Activated naive CD4-positive, alpha-beta T cell treated with Interleukin-2 at 50 U/mL for 16 hours (primary cell): ENCODE results near the gene TMPRSS11F.

Source experiments
- DNase-seq: peaks from one replicate; pipeline ENCODE4 v3.0.0-alpha.2; 2020

Gene TMPRSS11F

GRCh38 chr4:68076194-68076593 lies 53.5 kb downstream of the TMPRSS11F start:
- no peak for DNase-seq

DNA sequence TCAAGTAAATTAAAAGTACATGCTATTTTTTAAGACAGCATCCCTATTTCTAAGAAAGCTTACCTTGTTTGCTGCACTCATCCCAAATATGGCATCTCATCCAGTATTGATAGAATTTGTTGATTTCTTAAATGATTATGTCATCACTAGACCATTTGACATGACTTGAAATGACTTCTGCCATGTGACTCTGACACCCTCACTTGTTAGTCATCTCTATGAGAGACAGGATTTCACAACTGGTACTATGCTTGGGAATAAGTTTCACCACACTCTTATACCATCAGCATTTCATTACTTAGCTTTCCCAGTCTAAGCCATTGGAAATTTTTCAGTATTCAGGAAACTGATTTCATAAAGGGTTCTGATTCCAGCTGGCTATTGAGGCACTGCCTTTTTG lies 55.3 kb downstream of the TMPRSS11F start:
- DNase-seq, result no peak

DNA sequence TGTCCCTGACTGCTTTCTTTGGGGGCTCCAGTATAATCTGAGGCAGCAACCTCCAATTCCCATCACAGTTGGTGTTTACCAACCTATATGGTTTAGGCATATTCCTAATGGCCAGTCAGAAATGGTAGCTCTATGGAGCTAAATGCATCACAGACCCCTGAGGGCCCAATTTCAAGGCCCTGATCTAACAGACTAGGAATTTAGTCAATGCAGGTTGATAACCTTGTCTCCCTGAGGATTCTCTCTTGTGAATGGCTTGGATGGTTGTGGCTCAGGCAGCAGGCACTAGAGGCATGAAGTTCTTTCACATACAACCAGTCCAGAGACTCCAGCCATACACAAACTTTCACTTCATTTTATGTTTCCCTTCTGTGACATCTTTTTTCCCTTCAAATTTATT lies 59.4 kb downstream of the TMPRSS11F start:
- DNase-seq, result no peak

DNA sequence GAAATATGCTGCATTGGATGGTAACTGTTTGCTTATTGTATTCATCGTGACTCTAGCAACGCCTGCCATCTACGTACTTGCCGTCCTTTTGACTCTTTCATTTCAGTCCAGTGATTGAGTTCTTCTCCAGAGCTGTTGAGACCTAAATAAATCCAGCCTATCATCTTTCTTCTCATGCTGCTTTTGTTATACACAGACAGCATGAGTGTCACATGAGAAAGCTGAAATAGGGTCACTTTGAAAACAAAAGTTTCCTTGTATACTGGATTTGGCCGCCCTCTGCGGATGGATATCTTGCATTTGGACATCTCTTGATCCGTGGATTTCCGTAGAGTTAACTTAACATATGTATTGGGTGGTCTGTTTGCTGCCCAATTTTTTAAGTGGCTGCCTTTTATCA lies 67.2 kb downstream of the TMPRSS11F start:
- no peak for DNase-seq

DNA sequence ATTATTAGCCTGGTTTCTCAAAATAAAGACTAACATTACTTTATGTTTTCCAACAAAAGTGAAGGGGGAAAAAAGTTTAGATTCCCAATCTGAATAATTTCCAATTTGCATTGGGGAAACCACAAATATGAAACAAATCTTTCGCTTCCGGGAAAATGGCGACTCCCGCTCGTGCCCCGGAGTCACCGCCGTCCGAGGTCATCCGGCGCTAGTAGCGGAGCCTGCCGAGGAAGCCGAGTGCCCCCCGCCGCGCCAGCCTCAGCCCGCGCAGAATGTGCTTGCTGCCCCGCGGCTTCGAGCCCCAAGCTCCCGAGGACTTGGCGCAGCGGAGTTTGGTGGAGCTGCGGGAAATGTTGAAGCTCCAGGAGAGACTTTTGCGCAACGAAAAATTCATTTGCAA lies 91.4 kb downstream of the TMPRSS11F start:
- DNase-seq, result no peak

GRCh38 chr4:68021185-68021584 lies 108.5 kb downstream of the TMPRSS11F start:
- no peak for DNase-seq

- no peak for DNase-seq
Observed at GRCh38 chr4:68011684-68012083, 118.0 kb downstream of the TMPRSS11F start.
